Measurements from ENCODE around the gene MAPK9. TPM values are rescaled to one million over a fixed set of nuclear protein-coding genes. Genes with fewer than 3 reads are reported as not detected.

The MAPK9 gene
- 26.7 and 37.8 TPM in 2 replicates for total RNA-seq (2014; rRNA removed; shearing (Covaris generic))

GRCh38 chr5:180291943-180292831 is at the start of gene MAPK9:
TSS of gene MAPK9 (minus strand) at chr5:180292083. CDS start at chr5:180280561, 11,522 bp downstream.
- DNase-seq (ENCODE audit: low read depth) = peak; percentile 74

- no peak for DNase-seq (ENCODE audit: low read depth)
Observed at GRCh38 chr5:180341595-180341994, 49.7 kb upstream of the MAPK9 start.

GRCh38 chr5:180340856-180341255 is 49.0 kb upstream of the MAPK9 start:
- DNase-seq (ENCODE audit: low read depth) = peak; percentile 46

GRCh38 chr5:180339583-180340183 is 47.8 kb upstream of the MAPK9 start:
- DNase-seq (ENCODE audit: low read depth) = no peak

- no peak for DNase-seq (ENCODE audit: low read depth)
Observed at GRCh38 chr5:180338001-180338707, 46.3 kb upstream of the MAPK9 start.

GRCh38 chr5:180336234-180337020 is 44.5 kb upstream of the MAPK9 start:
- no peak for DNase-seq (ENCODE audit: low read depth)

- no peak for DNase-seq (ENCODE audit: low read depth)
Observed at GRCh38 chr5:180335614-180336233, 43.8 kb upstream of the MAPK9 start.

GRCh38 chr5:180334751-180335613 is 43.1 kb upstream of the MAPK9 start:
- DNase-seq (ENCODE audit: low read depth) = no peak

- DNase-seq (ENCODE audit: low read depth) = no peak
Observed at GRCh38 chr5:180334176-180334575, 42.3 kb upstream of the MAPK9 start.

GRCh38 chr5:180333661-180334060 is 41.8 kb upstream of the MAPK9 start:
- peak; percentile 80 for DNase-seq (ENCODE audit: low read depth)

- no peak for DNase-seq (ENCODE audit: low read depth)
Observed at GRCh38 chr5:180332861-180333260, 41.0 kb upstream of the MAPK9 start.

- DNase-seq (ENCODE audit: low read depth) = peak; percentile 18
Observed at GRCh38 chr5:180332051-180332517, 40.2 kb upstream of the MAPK9 start.

GRCh38 chr5:180331647-180331950 is 39.7 kb upstream of the MAPK9 start:
- no peak for DNase-seq (ENCODE audit: low read depth)

- DNase-seq (ENCODE audit: low read depth) = peak; percentile 94
Observed at GRCh38 chr5:180330810-180331646, 39.1 kb upstream of the MAPK9 start.

- peak; percentile 15 for DNase-seq (ENCODE audit: low read depth)
Observed at GRCh38 chr5:180330270-180330648, 38.4 kb upstream of the MAPK9 start.

- no peak for DNase-seq (ENCODE audit: low read depth)
Observed at GRCh38 chr5:180329606-180330269, 37.9 kb upstream of the MAPK9 start.

- no peak for DNase-seq (ENCODE audit: low read depth)
Observed at GRCh38 chr5:180329138-180329435, 37.2 kb upstream of the MAPK9 start.

- peak; percentile 71 for DNase-seq (ENCODE audit: low read depth)
Observed at GRCh38 chr5:180328296-180329137, 36.6 kb upstream of the MAPK9 start.
